ENCODE results near the gene ARFGEF3. TPM values are rescaled to one million over a fixed set of nuclear protein-coding genes. Genes with fewer than 3 reads are reported as not detected.

ARFGEF3 gene
- polyA plus RNA-seq, 1 of the 3 experiments (the other 2 are of a cell fraction), result not detected

DNA sequence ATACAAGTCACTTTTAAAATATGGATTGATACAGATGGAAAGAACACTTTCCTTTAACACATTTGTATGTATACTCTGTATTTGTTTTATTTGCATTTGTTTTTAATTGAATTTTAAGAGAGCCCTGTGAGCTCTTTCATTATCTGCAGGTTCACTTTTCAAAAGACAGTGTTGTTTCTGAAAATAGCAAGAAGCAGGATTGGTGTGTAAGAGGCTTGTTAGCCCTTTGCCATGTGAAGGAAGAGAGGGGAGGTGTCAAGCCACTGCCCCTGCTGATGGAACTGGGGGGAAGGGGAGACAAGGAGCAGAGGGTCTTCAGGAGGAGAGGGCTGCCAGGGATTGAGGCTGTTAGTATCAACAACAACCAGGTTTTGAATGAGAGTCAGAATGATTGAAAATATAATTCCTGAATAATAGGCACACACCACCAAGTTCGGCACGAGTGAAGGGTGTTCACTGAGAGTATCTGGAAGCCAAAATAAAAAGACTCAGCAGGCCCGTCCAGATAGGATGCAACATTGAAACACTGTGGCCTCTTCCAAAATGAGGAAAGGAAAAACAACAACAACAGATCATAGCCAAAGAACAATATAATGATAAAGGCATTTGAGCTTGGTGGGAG lies 69.1 kb downstream of the ARFGEF3 start:
- ChIA-PET CTCF (no interaction called here), POLR2A (no interaction called here)
- H3K9me3 ChIP-seq, result no peaks in the 10 kb centered on the region
- H3K36me3 ChIP-seq (replicated peaks in 1 of 2; ENCODE audit: control insufficient read depth in 1 of 2, insufficient read depth in 2 of 2, low read length in 1 of 2), result no peaks in the 10 kb centered on the region
- H3K9ac ChIP-seq, result no peak overlapping the region
- H2AFZ ChIP-seq (ENCODE audit: low read depth), result no peak overlapping the region
- no peaks in the 10 kb centered on the region for H3K27me3 ChIP-seq (ENCODE audit: insufficient read depth)
- no peak overlapping the region for H3K27ac ChIP-seq (ENCODE audit: low read depth in 2 of 2, low read length in 1 of 2)
- no peak for DNase-seq
- TF ChIP-seq EZH2phosphoT487 (IDR thresholded peaks at IDR 0.05; ENCODE audit: borderline replicate concordance, low read depth) (no peak), ELF1 (IDR thresholded peaks at IDR 0.05) (no peak), TEAD4 (IDR thresholded peaks at IDR 0.05; ENCODE audit: borderline replicate concordance, insufficient read depth) (no peak), MEF2A (IDR thresholded peaks at IDR 0.05; ENCODE audit: borderline replicate concordance, low read depth) (no peak), GATA2 (CRISPR knock-in tag; IDR thresholded peaks at IDR 0.05) (no peak), RCOR1 (IDR thresholded peaks at IDR 0.05; ENCODE audit: low read length) (no peak), RAD21 (IDR thresholded peaks at IDR 0.05; ENCODE audit: low read length) (no peak), CHD2 (IDR thresholded peaks at IDR 0.05; ENCODE audit: low read length, partially characterized antibody) (no peak), TAF1 (IDR thresholded peaks at IDR 0.05; ENCODE audit: borderline replicate concordance, low read depth, low read length) (no peak), TCF12 (IDR thresholded peaks at IDR 0.05) (no peak), NFIC (IDR thresholded peaks at IDR 0.05; ENCODE audit: borderline replicate concordance) (no peak)
- TF ChIP-seq, protein P1, sequence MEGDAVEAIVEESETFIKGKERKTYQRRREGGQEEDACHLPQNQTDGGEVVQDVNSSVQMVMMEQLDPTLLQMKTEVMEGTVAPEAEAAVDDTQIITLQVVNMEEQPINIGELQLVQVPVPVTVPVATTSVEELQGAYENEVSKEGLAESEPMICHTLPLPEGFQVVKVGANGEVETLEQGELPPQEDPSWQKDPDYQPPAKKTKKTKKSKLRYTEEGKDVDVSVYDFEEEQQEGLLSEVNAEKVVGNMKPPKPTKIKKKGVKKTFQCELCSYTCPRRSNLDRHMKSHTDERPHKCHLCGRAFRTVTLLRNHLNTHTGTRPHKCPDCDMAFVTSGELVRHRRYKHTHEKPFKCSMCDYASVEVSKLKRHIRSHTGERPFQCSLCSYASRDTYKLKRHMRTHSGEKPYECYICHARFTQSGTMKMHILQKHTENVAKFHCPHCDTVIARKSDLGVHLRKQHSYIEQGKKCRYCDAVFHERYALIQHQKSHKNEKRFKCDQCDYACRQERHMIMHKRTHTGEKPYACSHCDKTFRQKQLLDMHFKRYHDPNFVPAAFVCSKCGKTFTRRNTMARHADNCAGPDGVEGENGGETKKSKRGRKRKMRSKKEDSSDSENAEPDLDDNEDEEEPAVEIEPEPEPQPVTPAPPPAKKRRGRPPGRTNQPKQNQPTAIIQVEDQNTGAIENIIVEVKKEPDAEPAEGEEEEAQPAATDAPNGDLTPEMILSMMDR (IDR thresholded peaks at IDR 0.05), result no peak
- TF ChIP-seq, protein P2, sequence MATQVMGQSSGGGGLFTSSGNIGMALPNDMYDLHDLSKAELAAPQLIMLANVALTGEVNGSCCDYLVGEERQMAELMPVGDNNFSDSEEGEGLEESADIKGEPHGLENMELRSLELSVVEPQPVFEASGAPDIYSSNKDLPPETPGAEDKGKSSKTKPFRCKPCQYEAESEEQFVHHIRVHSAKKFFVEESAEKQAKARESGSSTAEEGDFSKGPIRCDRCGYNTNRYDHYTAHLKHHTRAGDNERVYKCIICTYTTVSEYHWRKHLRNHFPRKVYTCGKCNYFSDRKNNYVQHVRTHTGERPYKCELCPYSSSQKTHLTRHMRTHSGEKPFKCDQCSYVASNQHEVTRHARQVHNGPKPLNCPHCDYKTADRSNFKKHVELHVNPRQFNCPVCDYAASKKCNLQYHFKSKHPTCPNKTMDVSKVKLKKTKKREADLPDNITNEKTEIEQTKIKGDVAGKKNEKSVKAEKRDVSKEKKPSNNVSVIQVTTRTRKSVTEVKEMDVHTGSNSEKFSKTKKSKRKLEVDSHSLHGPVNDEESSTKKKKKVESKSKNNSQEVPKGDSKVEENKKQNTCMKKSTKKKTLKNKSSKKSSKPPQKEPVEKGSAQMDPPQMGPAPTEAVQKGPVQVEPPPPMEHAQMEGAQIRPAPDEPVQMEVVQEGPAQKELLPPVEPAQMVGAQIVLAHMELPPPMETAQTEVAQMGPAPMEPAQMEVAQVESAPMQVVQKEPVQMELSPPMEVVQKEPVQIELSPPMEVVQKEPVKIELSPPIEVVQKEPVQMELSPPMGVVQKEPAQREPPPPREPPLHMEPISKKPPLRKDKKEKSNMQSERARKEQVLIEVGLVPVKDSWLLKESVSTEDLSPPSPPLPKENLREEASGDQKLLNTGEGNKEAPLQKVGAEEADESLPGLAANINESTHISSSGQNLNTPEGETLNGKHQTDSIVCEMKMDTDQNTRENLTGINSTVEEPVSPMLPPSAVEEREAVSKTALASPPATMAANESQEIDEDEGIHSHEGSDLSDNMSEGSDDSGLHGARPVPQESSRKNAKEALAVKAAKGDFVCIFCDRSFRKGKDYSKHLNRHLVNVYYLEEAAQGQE (IDR thresholded peaks at IDR 0.05; ENCODE audit: low read depth, low read length), result no peak
- TF ChIP-seq, protein P3, sequence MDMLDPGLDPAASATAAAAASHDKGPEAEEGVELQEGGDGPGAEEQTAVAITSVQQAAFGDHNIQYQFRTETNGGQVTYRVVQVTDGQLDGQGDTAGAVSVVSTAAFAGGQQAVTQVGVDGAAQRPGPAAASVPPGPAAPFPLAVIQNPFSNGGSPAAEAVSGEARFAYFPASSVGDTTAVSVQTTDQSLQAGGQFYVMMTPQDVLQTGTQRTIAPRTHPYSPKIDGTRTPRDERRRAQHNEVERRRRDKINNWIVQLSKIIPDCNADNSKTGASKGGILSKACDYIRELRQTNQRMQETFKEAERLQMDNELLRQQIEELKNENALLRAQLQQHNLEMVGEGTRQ (IDR thresholded peaks at IDR 0.05; ENCODE audit: borderline replicate concordance, low read depth, low read length), result no peak
- H3K4me2 ChIP-seq, result no peak overlapping the region
- H3F3A ChIP-seq (replicated peaks; ENCODE audit: insufficient read depth), result no peaks in the 10 kb centered on the region
- H3K79me2 ChIP-seq (ENCODE audit: insufficient read depth), result no peaks in the 10 kb centered on the region
- no peaks in the 10 kb centered on the region for H3K4me1 ChIP-seq (ENCODE audit: control insufficient read depth in 1 of 2, insufficient read depth in 2 of 2, low read depth in 1 of 2, low read length in 1 of 2)
- H3K9me2 ChIP-seq, result no peaks in the 10 kb centered on the region
- no peak overlapping the region for H3K4me3 ChIP-seq (ENCODE audit: low read depth in 2 of 2, low read length in 1 of 2)
- H4K20me1 ChIP-seq (ENCODE audit: insufficient read depth), result no peaks in the 10 kb centered on the region
- WGBS (ENCODE audit: low lambda C conversion rate), result 47% methylated on average over 3 of the region's 3 CpGs
